K562 (cell line): ENCODE results near the gene HCAR1.

Experiments
- EZH2 ChIP-seq: IDR thresholded peaks from 2 replicates; pipeline ENCODE4 v1.6.1; 2012; ENCODE audit warnings: low read depth, mild to moderate bottlenecking, inconsistent platforms, low read length, borderline replicate concordance
- NCOA4 ChIP-seq: fragments of 450-650 bp; IDR thresholded peaks from 2 replicates; pipeline ENCODE4 v1.6.1; 2018; ENCODE audit warnings: mild to moderate bottlenecking; ENCODE audit not compliant: partially characterized antibody
- SIN3B ChIP-seq: fragments of 450-650 bp; IDR thresholded peaks from 2 replicates; pipeline ENCODE4 v1.6.1; 2017; ENCODE audit warnings: low read depth, mild to moderate bottlenecking, moderate library complexity

- TF ChIP-seq EZH2 (no peak), SIN3B (no peak), NCOA4 (no peak)
Observed at GRCh38 chr12:122732611-122733010, 2.0 kb upstream of the HCAR1 start.
